Muscle layer of duodenum (tissue), 2 donors: ENCODE data around the gene PRKCI.

Experiments
- H3K27ac ChIP-seq: one replicate; pipeline ENCODE4 v1.7.0; 2013; ENCODE audit warnings: mild to moderate bottlenecking, low read length
- H3K27me3 ChIP-seq: one replicate; pipeline ENCODE4 v1.7.0; 2013; ENCODE audit warnings: low read depth, mild to moderate bottlenecking, control low read depth, low read length
- H3K36me3 ChIP-seq, 2 donors: one replicate each; pipeline ENCODE4 v1.7.0; 2013; ENCODE audit warnings: low read length in 2 of 2, control low read depth in 1 of 2, mild to moderate bottlenecking in 1 of 2; ENCODE audit not compliant: insufficient read depth in 2 of 2, control insufficient read depth in 1 of 2
- H3K4me1 ChIP-seq, 2 donors: one replicate each; pipeline ENCODE4 v1.7.0; 2013; ENCODE audit warnings: low read length in 2 of 2, mild to moderate bottlenecking in 2 of 2, control low read depth in 1 of 2, moderate library complexity in 1 of 2; ENCODE audit not compliant: insufficient read depth in 2 of 2, control insufficient read depth in 1 of 2
- H3K4me3 ChIP-seq, 2 donors: one replicate each; pipeline ENCODE4 v1.7.0; 2013; ENCODE audit warnings: low read length in 2 of 2, low read depth in 1 of 2, mild to moderate bottlenecking in 1 of 2
- H3K9me3 ChIP-seq, 2 donors: one replicate each; pipeline ENCODE4 v1.7.0; 2013; ENCODE audit warnings: low read length in 2 of 2, control low read depth in 1 of 2, mild to moderate bottlenecking in 1 of 2; ENCODE audit not compliant: control insufficient read depth in 1 of 2
- donor health status: healthy.

The PRKCI gene

GRCh38 chr3:170226426-170226960 is 4.3 kb downstream of the PRKCI start:
- no peaks in the 10 kb centered on the region for H3K36me3 ChIP-seq
- no peaks in the 10 kb centered on the region for H3K9me3 ChIP-seq
- no peak overlapping the region for H3K27ac ChIP-seq
- H3K4me3 ChIP-seq, result no peak overlapping the region
- H3K4me1 ChIP-seq, result no peaks in the 10 kb centered on the region
- H3K27me3 ChIP-seq, result no peaks in the 10 kb centered on the region

GRCh38 chr3:170228093-170228766 is 6.0 kb downstream of the PRKCI start:
- H3K9me3 ChIP-seq, result no peaks in the 10 kb centered on the region
- H3K27me3 ChIP-seq, result no peaks in the 10 kb centered on the region
- peaks cover 0 to under 1% of the 10 kb centered on the region in 2 donors for H3K4me1 ChIP-seq
- H3K36me3 ChIP-seq, result no peaks in the 10 kb centered on the region
- H3K4me3 ChIP-seq, result no peak overlapping the region
- H3K27ac ChIP-seq, result no peak overlapping the region

GRCh38 chr3:170232266-170232665 is 10.0 kb downstream of the PRKCI start:
- Histone ChIP-seq H3K4me1 (peaks cover 0 to 3% of the 10 kb centered on the region in 2 donors), H3K27ac (no peak overlapping the region), H3K27me3 (no peaks in the 10 kb centered on the region), H3K36me3 (peaks cover 7 to 12% of the 10 kb centered on the region in 2 donors), H3K4me3 (no peak overlapping the region), H3K9me3 (no peaks in the 10 kb centered on the region)

GRCh38 chr3:170233530-170233929 is 11.3 kb downstream of the PRKCI start:
- H3K27me3 ChIP-seq, result no peaks in the 10 kb centered on the region
- no peak overlapping the region for H3K27ac ChIP-seq
- H3K4me3 ChIP-seq, result no peak overlapping the region
- H3K4me1 ChIP-seq, result peaks cover 0 to 3% of the 10 kb centered on the region in 2 donors
- H3K9me3 ChIP-seq, result no peaks in the 10 kb centered on the region
- H3K36me3 ChIP-seq, result peaks cover 7 to 17% of the 10 kb centered on the region in 2 donors

- Histone ChIP-seq H3K36me3 (peaks cover 7 to 27% of the 10 kb centered on the region in 2 donors), H3K4me3 (no peak overlapping the region), H3K4me1 (no peaks in the 10 kb centered on the region), H3K27me3 (no peaks in the 10 kb centered on the region), H3K27ac (no peak overlapping the region), H3K9me3 (no peaks in the 10 kb centered on the region)
These were observed 17.9 kb downstream of the PRKCI start for GRCh38 chr3:170240142-170240541.

GRCh38 chr3:170240671-170241070 is 18.4 kb downstream of the PRKCI start:
- Histone ChIP-seq H3K27me3 (no peaks in the 10 kb centered on the region), H3K4me3 (no peak overlapping the region), H3K27ac (no peak overlapping the region), H3K4me1 (no peaks in the 10 kb centered on the region), H3K9me3 (no peaks in the 10 kb centered on the region), H3K36me3 (peaks cover 12 to 27% of the 10 kb centered on the region in 2 donors)

- no peaks in the 10 kb centered on the region for H3K27me3 ChIP-seq
- H3K4me1 ChIP-seq, result no peaks in the 10 kb centered on the region
- H3K36me3 ChIP-seq, result peaks cover 5 to 11% of the 10 kb centered on the region in 2 donors
- no peak overlapping the region for H3K4me3 ChIP-seq
- H3K27ac ChIP-seq, result no peak overlapping the region
- no peaks in the 10 kb centered on the region for H3K9me3 ChIP-seq
These were observed 22.4 kb downstream of the PRKCI start for GRCh38 chr3:170244576-170244975.

GRCh38 chr3:170247875-170248274 is 25.7 kb downstream of the PRKCI start:
- H3K4me1 ChIP-seq, result no peaks in the 10 kb centered on the region
- peaks cover 4 to 5% of the 10 kb centered on the region in 2 donors for H3K36me3 ChIP-seq
- H3K4me3 ChIP-seq, result no peak overlapping the region
- H3K9me3 ChIP-seq, result no peaks in the 10 kb centered on the region
- no peak overlapping the region for H3K27ac ChIP-seq
- no peaks in the 10 kb centered on the region for H3K27me3 ChIP-seq

- no peaks in the 10 kb centered on the region for H3K9me3 ChIP-seq
- H3K36me3 ChIP-seq, result peaks cover 3 to 8% of the 10 kb centered on the region in 2 donors
- no peaks in the 10 kb centered on the region for H3K4me1 ChIP-seq
- H3K27me3 ChIP-seq, result no peaks in the 10 kb centered on the region
- no peak overlapping the region for H3K27ac ChIP-seq
- H3K4me3 ChIP-seq, result no peak overlapping the region
These were observed 34.4 kb downstream of the PRKCI start for GRCh38 chr3:170256597-170256996.

- H3K4me1 ChIP-seq, result no peaks in the 10 kb centered on the region
- no peaks in the 10 kb centered on the region for H3K9me3 ChIP-seq
These were observed 34.9 kb downstream of the PRKCI start for GRCh38 chr3:170257145-170257544.

GRCh38 chr3:170258105-170258487 is 35.9 kb downstream of the PRKCI start:
- no peaks in the 10 kb centered on the region for H3K9me3 ChIP-seq
- H3K36me3 ChIP-seq, result peaks cover 3 to 13% of the 10 kb centered on the region in 2 donors
- no peaks in the 10 kb centered on the region for H3K27me3 ChIP-seq
- no peaks in the 10 kb centered on the region for H3K4me1 ChIP-seq
- no peak overlapping the region for H3K27ac ChIP-seq
- no peak overlapping the region for H3K4me3 ChIP-seq

More at GRCh38 chr3:170257145-170257544, 34.9 kb downstream of the PRKCI start:
- Histone ChIP-seq H3K27me3 (no peaks in the 10 kb centered on the region), H3K27ac (no peak overlapping the region), H3K36me3 (peaks cover 3 to 8% of the 10 kb centered on the region in 2 donors), H3K4me3 (no peak overlapping the region)

- H3K4me3 ChIP-seq, result no peak overlapping the region
- peaks cover 3 to 22% of the 10 kb centered on the region in 2 donors for H3K36me3 ChIP-seq
- no peak overlapping the region for H3K27ac ChIP-seq
- no peaks in the 10 kb centered on the region for H3K9me3 ChIP-seq
- H3K27me3 ChIP-seq, result no peaks in the 10 kb centered on the region
- H3K4me1 ChIP-seq, result no peaks in the 10 kb centered on the region
These were observed 37.7 kb downstream of the PRKCI start for GRCh38 chr3:170259907-170260306.
